ENCODE results near the gene RNU5B-1. TPM values are rescaled to one million over a fixed set of nuclear protein-coding genes. Genes with fewer than 3 reads are reported as not detected.

The RNU5B-1 gene
- total RNA-seq, 4 donors from 2014 or later: not detected

DNA sequence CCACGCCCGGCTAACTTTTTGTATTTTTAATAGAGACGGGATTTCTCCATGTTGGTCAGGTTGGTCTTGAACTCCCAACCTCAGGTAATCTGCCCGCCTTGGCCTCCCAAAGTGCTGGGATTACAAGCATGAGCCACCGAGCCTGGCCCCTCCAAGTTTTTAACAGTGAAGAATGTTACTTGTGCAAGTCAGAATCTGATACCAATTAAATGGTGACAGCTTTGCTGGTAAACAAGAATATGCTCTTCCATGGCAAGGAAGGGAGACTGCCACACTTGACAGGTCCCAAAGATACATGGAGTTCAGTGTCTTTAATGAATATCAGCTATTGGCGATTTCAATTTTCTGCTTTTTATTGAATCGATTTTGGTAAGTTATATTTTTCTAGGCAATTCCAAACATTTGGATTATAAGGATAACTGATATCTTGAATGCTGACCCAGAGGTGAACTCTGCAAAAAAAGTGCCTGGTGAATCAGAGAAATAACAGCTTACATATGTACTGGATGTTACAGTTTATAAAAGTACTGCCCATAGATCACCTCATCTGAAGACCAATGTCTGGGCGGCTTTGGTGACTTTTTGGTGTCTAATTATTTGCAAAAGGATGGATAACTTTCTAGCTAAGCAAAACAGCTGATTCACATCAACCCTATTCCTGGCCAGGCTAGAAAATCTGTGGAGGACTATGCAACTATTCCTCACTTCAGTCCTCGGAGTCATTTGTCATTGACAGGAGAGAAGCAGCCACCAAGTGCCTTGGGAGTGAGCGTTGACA is 19.0 kb upstream of the RNU5B-1 start:
- TF ChIP-seq, protein P1, sequence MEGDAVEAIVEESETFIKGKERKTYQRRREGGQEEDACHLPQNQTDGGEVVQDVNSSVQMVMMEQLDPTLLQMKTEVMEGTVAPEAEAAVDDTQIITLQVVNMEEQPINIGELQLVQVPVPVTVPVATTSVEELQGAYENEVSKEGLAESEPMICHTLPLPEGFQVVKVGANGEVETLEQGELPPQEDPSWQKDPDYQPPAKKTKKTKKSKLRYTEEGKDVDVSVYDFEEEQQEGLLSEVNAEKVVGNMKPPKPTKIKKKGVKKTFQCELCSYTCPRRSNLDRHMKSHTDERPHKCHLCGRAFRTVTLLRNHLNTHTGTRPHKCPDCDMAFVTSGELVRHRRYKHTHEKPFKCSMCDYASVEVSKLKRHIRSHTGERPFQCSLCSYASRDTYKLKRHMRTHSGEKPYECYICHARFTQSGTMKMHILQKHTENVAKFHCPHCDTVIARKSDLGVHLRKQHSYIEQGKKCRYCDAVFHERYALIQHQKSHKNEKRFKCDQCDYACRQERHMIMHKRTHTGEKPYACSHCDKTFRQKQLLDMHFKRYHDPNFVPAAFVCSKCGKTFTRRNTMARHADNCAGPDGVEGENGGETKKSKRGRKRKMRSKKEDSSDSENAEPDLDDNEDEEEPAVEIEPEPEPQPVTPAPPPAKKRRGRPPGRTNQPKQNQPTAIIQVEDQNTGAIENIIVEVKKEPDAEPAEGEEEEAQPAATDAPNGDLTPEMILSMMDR (IDR thresholded peaks at IDR 0.05; ENCODE audit: low read depth): no peak

DNA sequence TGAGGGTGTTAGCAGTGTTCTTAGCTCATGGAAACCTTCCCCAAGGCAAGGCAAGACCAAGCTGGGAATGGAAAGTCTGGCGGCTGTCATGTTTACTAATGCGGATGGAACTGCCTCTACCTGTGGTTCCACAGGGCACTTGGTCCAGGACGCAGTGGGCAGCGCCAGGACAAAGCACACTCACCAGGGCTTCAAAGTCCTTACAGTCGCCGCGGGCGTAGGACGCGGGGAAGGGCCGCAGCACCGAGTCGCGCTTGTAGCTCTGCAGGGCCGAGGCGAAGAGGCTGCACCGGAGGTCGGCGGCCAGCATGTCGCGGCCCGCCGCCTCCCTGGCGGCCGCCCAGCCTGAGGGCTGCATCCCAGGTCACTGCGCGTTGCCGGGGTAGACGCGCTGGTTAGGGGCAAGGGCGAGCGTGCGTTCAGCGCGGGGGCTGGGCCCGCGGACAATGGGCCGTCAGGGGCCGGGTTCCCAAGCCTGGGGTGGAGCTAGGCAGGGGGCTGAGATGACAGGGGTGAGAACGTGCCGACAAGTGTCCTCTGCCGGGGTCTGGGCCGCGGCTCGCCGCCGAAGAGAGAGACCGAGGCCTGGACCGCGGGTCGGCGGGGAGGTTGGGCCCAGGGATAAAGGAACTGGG is 18.3 kb upstream of the RNU5B-1 start:
- TF ChIP-seq, protein P1 (IDR thresholded peaks at IDR 0.05; ENCODE audit: low read depth): no peak

DNA sequence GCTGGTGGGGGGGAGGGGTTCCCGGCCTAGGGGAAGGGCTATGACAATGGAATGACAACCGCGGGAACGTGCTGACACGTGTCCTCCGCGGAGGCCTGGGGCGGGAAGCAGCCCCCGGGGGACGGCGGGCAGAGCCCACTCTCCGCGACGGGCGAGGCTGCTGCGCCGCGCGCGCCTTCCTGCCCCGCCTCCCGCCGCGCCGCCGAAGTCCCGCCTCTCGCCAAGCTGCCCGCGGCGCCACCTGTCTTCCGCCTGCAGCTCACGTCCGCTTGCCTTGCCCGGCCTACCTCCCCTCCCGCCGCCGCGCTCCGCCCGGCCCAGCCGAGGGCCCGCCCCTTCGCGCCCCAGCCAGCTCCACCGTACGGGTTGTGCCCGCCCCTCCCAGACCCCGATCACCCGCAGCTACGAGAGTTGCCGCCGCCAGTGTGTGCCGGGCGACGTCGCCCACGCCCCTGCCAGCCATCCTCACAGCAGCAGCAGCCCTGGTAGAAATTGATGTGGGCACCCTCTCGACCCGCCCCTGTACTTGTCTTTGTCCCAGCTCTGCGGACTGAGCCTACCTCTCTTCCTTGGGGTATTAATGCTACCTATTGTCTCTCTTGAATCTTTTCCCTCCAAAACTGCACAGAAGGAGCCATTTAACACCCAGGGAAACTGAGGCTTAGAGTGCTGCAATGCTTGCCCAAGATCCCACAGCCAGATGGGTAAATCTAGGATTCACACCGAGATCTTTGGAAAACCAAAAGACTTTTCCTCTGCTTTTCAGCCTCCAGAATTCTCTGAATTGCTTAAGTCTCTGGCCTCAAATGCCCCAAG is 17.6 kb upstream of the RNU5B-1 start, which contains the start of gene PARP16:
Gene PARP16 (minus strand): TSS at position 180 of the 816 bp plus-strand sequence. CDS start 457 bp downstream, outside the sequence.
- TF ChIP-seq, protein P1 (IDR thresholded peaks at IDR 0.05; ENCODE audit: low read depth): no peak

DNA sequence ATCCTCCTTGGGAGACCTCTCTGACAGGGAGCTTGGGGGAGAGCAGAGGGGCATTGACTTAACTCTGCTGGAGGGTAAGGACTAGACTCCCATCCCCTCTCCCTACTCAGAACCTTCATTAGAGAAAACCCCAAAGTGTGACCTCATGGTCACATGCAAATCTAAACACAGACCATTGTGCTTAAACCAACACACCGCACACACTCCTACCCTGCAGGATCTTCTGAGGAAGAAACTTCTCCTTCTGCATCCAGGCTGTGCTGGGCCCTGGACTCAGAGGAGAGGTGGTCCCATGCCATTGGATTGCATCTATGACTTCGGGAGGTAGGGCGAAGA is 17.0 kb upstream of the RNU5B-1 start:
- TF ChIP-seq, protein P1 (IDR thresholded peaks at IDR 0.05; ENCODE audit: low read depth): no peak

DNA sequence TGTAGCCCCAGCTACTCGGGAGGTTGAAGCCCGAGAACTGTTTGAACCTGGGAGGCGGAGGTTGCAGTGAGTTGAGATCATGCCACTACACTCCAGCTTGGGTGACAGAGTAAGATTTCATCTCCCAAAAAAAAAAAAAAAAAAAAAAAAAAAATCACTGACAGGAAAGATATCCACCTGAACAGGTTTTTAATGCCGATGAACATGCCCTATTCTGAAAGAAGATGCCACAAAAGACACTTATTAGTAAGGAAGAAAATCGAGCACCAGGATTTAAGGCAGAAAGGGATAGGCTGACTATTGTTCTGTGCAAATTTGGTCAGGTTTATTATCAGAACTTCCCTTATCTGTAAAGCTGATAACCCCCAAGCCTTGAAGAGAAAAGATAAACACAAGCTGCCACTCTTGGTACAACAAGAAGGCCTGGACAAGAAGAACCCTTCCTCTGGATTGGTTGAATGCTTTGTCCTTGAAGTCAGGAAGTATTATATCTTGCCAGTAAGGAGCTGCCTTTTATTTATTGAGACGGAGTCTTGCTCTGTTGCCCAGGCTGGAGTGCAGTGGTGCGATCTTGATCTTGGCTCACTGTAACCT is 15.1 kb upstream of the RNU5B-1 start:
- TF ChIP-seq, protein P1 (IDR thresholded peaks at IDR 0.05; ENCODE audit: low read depth): no peak

DNA sequence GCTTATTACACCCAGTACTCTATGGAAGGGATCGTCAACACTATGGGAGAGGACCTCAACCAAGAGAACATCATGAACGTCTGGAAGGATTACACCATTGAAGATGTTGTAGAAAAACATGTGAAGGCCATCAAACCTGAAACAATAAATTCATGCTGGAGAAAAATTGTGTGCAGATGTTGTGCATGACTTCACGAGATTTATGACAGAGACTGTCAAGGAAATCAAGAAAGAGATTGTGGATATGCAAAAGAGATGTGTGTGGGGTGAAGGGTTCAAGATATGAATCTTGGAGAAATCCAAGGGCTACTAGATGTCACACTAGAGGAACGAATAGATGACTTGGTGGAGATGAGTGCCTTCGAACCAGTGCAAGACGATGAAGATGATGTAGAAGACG is 14.2 kb upstream of the RNU5B-1 start:
- TF ChIP-seq, protein P1 (IDR thresholded peaks at IDR 0.05; ENCODE audit: low read depth): no peak
